KG1 (cell line): Measurements from ENCODE around the gene ROCK2.
"Not testable (repeated sequence)": the region's sequence is repeated elsewhere in the genome, so short reads cannot be mapped to it uniquely, and the experiment has no call there.

Experiments used
- DNase-seq: peaks from one replicate; lab custom pipeline; 2025; lab: John Stamatoyannopoulos, UW

ROCK2 gene

DNA sequence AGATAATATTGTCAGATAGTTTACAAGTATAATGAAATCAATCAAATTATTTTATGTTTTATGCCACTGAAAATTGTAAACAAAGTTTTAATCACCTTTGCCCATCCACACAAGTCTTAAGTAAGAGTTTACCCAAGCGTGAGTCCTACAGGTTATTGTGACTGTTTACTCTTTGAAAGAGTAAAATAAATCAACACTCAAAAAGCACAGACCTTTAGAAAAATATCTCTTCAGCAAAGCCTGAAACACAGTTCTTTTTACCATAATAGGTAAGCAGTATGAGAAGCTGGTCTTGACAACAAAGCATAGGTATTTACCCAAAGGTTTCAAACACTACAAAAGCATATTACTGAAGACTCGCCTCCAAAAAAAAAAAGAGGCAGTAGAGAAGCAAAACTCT lies 3.7 kb downstream of the ROCK2 start:
- no peak for DNase-seq

GRCh38 chr2:11339508-11340083 lies 4.8 kb downstream of the ROCK2 start:
- DNase-seq = no peak

DNA sequence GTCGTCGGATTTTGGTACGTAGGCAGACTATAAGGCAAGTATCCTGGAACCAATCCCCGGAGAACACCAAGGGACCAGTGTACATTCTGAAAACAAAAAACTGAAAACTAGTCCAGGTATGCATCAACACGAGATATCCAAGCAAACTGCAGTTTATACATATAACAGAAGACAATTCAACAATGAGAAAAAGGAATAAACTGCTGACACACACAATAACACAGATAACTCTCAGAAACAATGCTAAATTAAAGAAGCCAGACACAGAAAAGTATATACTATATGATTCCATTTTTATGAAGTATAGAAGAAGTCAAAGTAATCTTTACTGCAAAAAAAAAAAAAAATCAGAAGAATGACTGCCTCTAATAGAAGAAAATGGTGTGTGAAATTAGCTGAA lies 5.9 kb downstream of the ROCK2 start:
- DNase-seq = no peak

- no peak for DNase-seq
These were observed 6.5 kb downstream of the ROCK2 start for GRCh38 chr2:11337909-11338308.

GRCh38 chr2:11336189-11336588 lies 8.2 kb downstream of the ROCK2 start:
- DNase-seq = no peak

DNA sequence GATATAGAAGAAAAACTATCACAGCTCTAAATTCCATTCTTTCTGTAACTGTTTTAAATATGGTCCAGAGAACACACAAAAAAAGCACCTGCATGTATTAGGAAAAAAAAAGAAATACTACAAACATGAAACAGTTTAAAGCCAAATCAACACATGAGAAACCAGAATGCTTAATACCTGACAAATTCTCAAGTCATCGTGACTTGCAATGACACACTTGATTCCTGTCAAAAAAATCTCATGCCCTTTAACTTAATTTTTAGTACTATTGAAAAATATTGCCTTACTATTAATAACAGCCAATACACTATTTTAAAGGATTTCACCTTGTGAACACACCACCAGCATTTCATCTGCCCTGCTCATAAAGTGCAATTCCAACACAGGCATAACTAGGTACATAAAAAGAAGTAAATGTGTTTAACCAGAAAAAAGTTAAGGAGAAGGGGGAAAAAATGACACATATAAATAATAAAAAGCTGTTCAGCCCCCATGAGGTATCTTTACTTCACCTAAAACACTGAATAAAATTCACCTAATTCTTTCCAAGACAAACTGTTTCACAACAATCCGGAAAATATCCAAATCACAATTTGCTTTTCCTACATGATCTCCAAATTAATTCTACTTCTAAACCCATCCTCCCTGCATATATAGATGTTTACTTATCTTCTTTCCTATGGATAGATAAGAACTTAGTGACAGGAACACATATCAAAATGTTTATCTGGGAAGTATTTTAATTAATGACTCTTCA lies 10.8 kb downstream of the ROCK2 start:
- no peak for DNase-seq

- no peak for DNase-seq
These were observed 11.8 kb downstream of the ROCK2 start for GRCh38 chr2:11332596-11332995.

- DNase-seq = no peak
These were observed 13.8 kb downstream of the ROCK2 start for GRCh38 chr2:11330457-11331142.

DNA sequence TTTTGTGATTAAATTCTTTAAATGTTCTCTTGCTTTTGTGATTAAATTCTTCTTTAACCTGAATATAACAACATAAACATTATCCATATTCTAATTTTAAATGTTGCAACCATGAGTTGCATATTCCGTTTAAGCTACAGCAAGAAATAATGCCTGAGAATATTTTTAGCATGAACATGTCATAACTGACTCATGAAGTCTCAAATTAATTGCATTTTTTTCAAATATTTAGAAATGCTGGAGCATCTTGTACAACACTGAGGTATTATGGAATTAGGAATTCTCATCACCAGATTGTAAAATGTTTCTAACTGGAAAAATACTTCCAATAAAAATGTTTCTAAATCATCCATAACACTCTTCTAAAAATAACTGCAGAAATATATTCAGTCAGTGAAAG lies 14.7 kb downstream of the ROCK2 start:
- DNase-seq = no peak

GRCh38 chr2:11328522-11328921 lies 15.9 kb downstream of the ROCK2 start:
- not testable (repeated sequence) for DNase-seq

DNA sequence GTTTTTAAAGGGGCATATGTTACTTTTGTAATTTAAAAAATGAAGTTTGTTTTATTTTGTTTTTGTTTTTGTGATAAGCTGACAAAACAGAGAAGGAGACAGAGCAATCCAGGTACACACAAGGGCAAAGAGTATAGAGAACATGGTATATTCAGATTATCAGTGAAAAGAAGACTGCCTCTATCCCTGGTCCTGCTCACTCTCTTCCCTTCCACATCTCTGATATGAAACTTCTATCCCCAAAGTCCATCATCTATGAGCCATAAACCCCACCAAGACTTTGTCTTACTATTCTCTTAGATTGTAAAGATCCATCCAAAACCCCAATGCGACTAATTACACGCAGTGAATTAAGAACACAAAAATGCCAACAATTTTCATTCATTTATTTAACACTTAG lies 16.6 kb downstream of the ROCK2 start:
- DNase-seq = no peak

- no peak for DNase-seq
These were observed 17.7 kb downstream of the ROCK2 start for GRCh38 chr2:11326677-11327211.

GRCh38 chr2:11325961-11326676 lies 18.3 kb downstream of the ROCK2 start:
- DNase-seq = no peak

- no peak for DNase-seq
These were observed 22.6 kb downstream of the ROCK2 start for GRCh38 chr2:11321847-11322246.

DNA sequence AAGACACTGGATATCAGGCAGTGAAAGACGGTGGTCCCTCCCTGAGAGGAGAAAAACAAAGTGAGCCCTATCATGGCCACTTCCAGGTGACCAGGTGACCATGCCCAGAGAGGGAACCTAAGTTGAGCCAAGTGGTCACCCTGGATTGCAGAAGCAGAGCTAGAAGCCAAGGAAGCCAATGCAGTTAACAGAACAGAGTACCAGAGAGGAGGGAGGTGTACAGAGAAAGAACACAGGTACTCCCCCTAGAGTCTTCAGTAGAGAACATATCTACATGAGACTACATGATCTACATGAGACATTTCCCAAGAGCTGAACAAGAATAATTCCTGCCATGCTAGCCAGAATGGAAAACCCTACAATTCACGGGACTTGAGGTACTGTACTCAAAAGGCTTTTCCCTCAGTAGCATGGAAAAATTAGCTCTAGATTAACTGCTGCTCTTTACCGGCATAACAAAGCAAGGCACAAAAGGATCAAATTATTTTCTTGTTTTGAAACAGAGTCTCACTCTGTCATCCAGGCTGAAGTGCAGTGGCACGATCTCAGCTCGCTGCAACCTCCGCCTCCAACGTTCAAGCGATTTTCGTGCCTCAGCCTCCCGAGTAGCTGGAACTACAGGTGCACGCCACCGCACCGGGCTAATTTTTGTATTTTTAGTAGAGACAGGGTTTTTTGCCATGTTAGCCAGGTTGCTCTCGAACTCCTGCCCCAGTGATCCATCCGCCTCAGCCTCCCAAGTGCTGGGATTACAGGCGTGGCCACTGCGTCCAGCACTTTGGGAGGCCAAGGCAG lies 23.5 kb downstream of the ROCK2 start:
- DNase-seq = no peak

GRCh38 chr2:11319939-11320338 lies 24.5 kb downstream of the ROCK2 start:
- no peak for DNase-seq

DNA sequence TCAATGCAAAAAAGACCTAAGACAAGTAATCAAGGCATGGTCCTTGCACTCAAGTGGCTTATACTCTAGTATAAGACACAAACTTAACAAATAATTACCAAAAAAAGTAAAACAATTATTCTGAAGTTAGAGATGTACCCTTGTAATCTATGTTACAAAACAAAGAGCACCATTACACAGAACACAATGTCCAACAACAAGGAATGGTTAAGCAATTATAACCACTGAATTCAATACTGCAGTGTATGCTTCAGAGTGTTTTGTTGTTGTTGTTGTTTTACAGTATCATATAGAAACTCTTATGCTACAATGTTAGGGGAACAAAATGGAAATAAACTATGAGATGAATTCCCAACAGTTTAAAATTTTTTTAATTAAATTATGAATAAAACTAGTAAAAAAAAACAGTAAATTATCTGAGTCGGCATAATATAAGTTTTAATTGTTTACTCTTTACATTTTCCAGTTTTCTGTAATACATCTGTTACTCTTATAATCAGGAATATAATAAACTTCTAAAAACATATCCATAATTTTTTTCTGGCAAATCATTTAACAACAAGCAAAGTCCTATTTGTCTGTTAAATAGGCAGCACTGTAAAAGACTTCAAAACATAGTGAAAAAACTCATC lies 29.2 kb downstream of the ROCK2 start:
- DNase-seq = no peak

GRCh38 chr2:11314487-11314886 lies 29.9 kb downstream of the ROCK2 start:
- DNase-seq = no peak

- DNase-seq = no peak
These were observed 31.5 kb downstream of the ROCK2 start for GRCh38 chr2:11312770-11313471.

- no peak for DNase-seq
These were observed 32.9 kb downstream of the ROCK2 start for GRCh38 chr2:11311543-11311942.
